GM19099 (cell line): ENCODE results near the gene CBFA2T3.

Source experiments
- POLR2A ChIP-seq: IDR thresholded peaks from 3 replicates; pipeline ENCODE4 v1.6.1; 2011; ENCODE audit warnings: low read depth; ENCODE audit not compliant: insufficient read length; ENCODE audit errors: extremely low read depth

Gene CBFA2T3

GRCh38 chr16:88975511-88976061 is 1.4 kb downstream of the CBFA2T3 start:
- peak; percentile 52 for TF ChIP-seq POLR2A

- no peak for TF ChIP-seq POLR2A
Observed at GRCh38 chr16:88974916-88975215, 2.1 kb downstream of the CBFA2T3 start.

- TF ChIP-seq POLR2A, result no peak
Observed at GRCh38 chr16:88974080-88974915, 2.7 kb downstream of the CBFA2T3 start.

GRCh38 chr16:88973415-88974050 is 3.5 kb downstream of the CBFA2T3 start:
- no peak for TF ChIP-seq POLR2A

- TF ChIP-seq POLR2A, result no peak
Observed at GRCh38 chr16:88973007-88973410, 4.0 kb downstream of the CBFA2T3 start.

- no peak for TF ChIP-seq POLR2A
Observed at GRCh38 chr16:88972349-88972748, 4.7 kb downstream of the CBFA2T3 start.

- TF ChIP-seq POLR2A, result peak; percentile 39
Observed at GRCh38 chr16:88971371-88972097, 5.5 kb downstream of the CBFA2T3 start.

- TF ChIP-seq POLR2A, result no peak
Observed at GRCh38 chr16:88970539-88971065, 6.4 kb downstream of the CBFA2T3 start.

- TF ChIP-seq POLR2A, result no peak
Observed at GRCh38 chr16:88970050-88970449, 7.0 kb downstream of the CBFA2T3 start.

GRCh38 chr16:88969361-88969831 is 7.6 kb downstream of the CBFA2T3 start:
- TF ChIP-seq POLR2A, result no peak

GRCh38 chr16:88968589-88969280 is 8.3 kb downstream of the CBFA2T3 start:
- no peak for TF ChIP-seq POLR2A

GRCh38 chr16:88967830-88968588 is 9.0 kb downstream of the CBFA2T3 start:
- TF ChIP-seq POLR2A, result peak; percentile 54

- TF ChIP-seq POLR2A, result no peak
Observed at GRCh38 chr16:88966986-88967829, 9.8 kb downstream of the CBFA2T3 start.
